Astrocyte (in vitro differentiated cells and primary cell): ENCODE results near the gene SPEF1.

Experiments
- EZH2 ChIP-seq: IDR thresholded peaks from 2 replicates; pipeline ENCODE4 v1.6.1; 2012; ENCODE audit warnings: mild to moderate bottlenecking, low read length, inconsistent platforms; ENCODE audit not compliant: insufficient read depth
- TF ChIP-seq, protein P1 (sequence below): IDR thresholded peaks from 2 replicates; pipeline ENCODE4 v1.5.1; 2011; ENCODE audit warnings: low read depth, mild to moderate bottlenecking, inconsistent platforms, low read length, moderate library complexity; ENCODE audit not compliant: insufficient read depth

DNA sequence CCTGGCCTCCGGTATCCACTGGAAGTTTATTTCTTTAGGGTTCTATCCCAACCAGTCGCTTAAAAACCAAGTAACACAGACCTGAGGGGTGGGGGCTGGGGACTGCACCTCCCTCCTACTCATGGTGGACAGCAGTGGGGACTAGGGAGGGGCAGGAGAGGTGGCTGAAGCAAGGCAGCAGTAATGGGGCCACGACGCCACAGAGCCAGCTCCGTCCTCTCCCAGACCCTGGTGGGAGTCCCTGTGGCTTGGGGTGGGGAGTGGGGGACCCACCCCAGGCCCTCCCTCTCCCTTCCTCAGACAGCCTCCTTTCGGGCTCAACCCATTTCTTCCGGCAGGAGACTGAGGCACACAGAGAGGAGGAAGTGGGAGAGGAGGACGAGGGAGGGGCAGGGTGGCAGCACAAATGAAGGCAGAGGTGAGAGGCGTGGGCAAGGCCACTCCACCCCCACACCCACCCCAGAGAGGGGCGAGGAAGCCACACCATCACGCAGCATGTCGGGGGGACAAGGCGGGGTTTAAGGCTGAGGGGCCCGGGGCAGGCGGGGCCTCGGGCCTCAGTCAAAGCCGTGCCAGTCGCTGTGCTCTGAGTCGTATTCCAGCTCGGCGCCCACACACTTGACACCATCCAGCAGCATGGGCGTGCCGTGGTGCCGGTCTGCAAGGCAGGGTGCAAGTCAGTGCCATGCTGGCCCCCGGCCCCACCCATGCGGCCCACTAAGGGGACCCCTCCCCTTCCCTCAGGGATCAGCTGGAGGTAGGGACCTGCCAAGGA is 27.6 kb downstream of the SPEF1 start:
- TF ChIP-seq, protein P1, sequence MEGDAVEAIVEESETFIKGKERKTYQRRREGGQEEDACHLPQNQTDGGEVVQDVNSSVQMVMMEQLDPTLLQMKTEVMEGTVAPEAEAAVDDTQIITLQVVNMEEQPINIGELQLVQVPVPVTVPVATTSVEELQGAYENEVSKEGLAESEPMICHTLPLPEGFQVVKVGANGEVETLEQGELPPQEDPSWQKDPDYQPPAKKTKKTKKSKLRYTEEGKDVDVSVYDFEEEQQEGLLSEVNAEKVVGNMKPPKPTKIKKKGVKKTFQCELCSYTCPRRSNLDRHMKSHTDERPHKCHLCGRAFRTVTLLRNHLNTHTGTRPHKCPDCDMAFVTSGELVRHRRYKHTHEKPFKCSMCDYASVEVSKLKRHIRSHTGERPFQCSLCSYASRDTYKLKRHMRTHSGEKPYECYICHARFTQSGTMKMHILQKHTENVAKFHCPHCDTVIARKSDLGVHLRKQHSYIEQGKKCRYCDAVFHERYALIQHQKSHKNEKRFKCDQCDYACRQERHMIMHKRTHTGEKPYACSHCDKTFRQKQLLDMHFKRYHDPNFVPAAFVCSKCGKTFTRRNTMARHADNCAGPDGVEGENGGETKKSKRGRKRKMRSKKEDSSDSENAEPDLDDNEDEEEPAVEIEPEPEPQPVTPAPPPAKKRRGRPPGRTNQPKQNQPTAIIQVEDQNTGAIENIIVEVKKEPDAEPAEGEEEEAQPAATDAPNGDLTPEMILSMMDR, result no peak
- no peak for TF ChIP-seq EZH2
